ENCODE data around the gene HS6ST2.

DNA sequence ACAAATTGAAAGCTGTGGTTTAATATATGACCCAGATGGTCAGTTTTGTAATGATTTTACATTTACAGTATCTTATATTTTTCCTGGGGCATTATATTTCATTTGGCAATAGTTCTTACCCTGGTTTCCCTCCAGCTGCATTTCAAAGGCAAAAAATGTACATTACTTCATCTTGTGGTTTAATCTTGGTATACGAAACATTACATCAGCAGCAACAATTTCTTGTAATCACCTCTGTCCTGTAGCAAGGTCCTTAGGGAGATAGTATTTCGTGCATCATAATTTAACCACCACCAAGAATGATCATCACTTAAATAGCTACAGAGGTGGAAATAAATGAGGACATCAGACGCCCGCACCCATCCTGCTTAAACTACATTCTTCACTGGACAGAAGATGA, 48.8 kb downstream of the HS6ST2 start:
- TF ChIP-seq, protein P1, sequence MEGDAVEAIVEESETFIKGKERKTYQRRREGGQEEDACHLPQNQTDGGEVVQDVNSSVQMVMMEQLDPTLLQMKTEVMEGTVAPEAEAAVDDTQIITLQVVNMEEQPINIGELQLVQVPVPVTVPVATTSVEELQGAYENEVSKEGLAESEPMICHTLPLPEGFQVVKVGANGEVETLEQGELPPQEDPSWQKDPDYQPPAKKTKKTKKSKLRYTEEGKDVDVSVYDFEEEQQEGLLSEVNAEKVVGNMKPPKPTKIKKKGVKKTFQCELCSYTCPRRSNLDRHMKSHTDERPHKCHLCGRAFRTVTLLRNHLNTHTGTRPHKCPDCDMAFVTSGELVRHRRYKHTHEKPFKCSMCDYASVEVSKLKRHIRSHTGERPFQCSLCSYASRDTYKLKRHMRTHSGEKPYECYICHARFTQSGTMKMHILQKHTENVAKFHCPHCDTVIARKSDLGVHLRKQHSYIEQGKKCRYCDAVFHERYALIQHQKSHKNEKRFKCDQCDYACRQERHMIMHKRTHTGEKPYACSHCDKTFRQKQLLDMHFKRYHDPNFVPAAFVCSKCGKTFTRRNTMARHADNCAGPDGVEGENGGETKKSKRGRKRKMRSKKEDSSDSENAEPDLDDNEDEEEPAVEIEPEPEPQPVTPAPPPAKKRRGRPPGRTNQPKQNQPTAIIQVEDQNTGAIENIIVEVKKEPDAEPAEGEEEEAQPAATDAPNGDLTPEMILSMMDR (IDR thresholded peaks at IDR 0.05), result no peak
- TF ChIP-seq POLR2A (IDR thresholded peaks at IDR 0.05), result no peak

Measured in testis (tissue), 2 donors.